ENCODE data around the gene HEYL.
A peak's percentile ranks its signal among the peaks of the same experiment; 100 is the strongest.
"Not testable (repeated sequence)": the region's sequence is repeated elsewhere in the genome, so short reads cannot be mapped to it uniquely, and the experiment has no call there.

Gene HEYL

GRCh38 chr1:39609618-39610331 lies 29.7 kb downstream of the HEYL start:
- Histone ChIP-seq H3F3A (ENCODE audit: insufficient read depth, low read length) (peaks cover 8% of the 10 kb centered on the region), H4K20me1 (ENCODE audit: insufficient read depth, low read length) (no peaks in the 10 kb centered on the region), H3K4me2 (ENCODE audit: low read depth, low read length) (no peak overlapping the region), H3K36me3 (replicated peaks; ENCODE audit: insufficient read depth, low read length) (no peaks in the 10 kb centered on the region), H3K4me1 (ENCODE audit: low read length) (peaks cover 11% of the 10 kb centered on the region), H3K27me3 (replicated peaks; ENCODE audit: insufficient read depth, low read length) (no peaks in the 10 kb centered on the region), H3K9ac (ENCODE audit: low read length) (no peak overlapping the region), H3K27ac (ENCODE audit: low read length) (no peak overlapping the region), H3K4me3 (ENCODE audit: low read length) (no peak overlapping the region), H3K9me3 (replicated peaks; ENCODE audit: insufficient read depth, low read length) (no peaks in the 10 kb centered on the region), H2AFZ (ENCODE audit: low read length) (peak overlapping the region; percentile 63; the same call in 1 of the 2 replicates), H3K79me2 (ENCODE audit: low read length) (peaks cover 7% of the 10 kb centered on the region; the same call in 1 of the 2 replicates), H3K9me2 (replicated peaks; ENCODE audit: insufficient read depth, low read length) (no peaks in the 10 kb centered on the region)
- TF ChIP-seq CTCF (IDR thresholded peaks at IDR 0.05; ENCODE audit: low read length) (peak; percentile 87), EZH2phosphoT487 (IDR thresholded peaks at IDR 0.05; ENCODE audit: low read length) (no peak)
- peak; percentile 46 for DNase-seq

- no peak for DNase-seq
- Histone ChIP-seq H3K79me2 (ENCODE audit: low read length) (peaks cover 13% of the 10 kb centered on the region), H3K9ac (ENCODE audit: low read length) (no peak overlapping the region), H3K27me3 (replicated peaks; ENCODE audit: insufficient read depth, low read length) (no peaks in the 10 kb centered on the region), H3K9me2 (replicated peaks; ENCODE audit: insufficient read depth, low read length) (no peaks in the 10 kb centered on the region), H3K4me2 (ENCODE audit: low read depth, low read length) (no peak overlapping the region), H3K4me1 (ENCODE audit: low read length) (peaks cover 11% of the 10 kb centered on the region), H4K20me1 (ENCODE audit: insufficient read depth, low read length) (no peaks in the 10 kb centered on the region), H3K27ac (ENCODE audit: low read length) (no peak overlapping the region), H3K36me3 (replicated peaks; ENCODE audit: insufficient read depth, low read length) (no peaks in the 10 kb centered on the region), H3F3A (ENCODE audit: insufficient read depth, low read length) (peaks cover 8% of the 10 kb centered on the region), H2AFZ (ENCODE audit: low read length) (no peak overlapping the region), H3K4me3 (ENCODE audit: low read length) (no peak overlapping the region), H3K9me3 (replicated peaks; ENCODE audit: insufficient read depth, low read length) (no peaks in the 10 kb centered on the region)
- TF ChIP-seq CTCF (IDR thresholded peaks at IDR 0.05; ENCODE audit: low read length): no peak
- TF ChIP-seq EZH2phosphoT487 (IDR thresholded peaks at IDR 0.05; ENCODE audit: low read length): no peak
- no peak for TF ChIP-seq EZH2 (optimal IDR thresholded peaks at IDR 0.05; ENCODE audit: low read depth, low read length)
These were observed 30.5 kb downstream of the HEYL start for GRCh38 chr1:39608921-39609320.

GRCh38 chr1:39603677-39604076 lies 35.8 kb downstream of the HEYL start:
- DNase-seq; H3K9ac ChIP-seq (ENCODE audit: low read length); H3K27ac ChIP-seq (ENCODE audit: low read length); H2AFZ ChIP-seq (ENCODE audit: low read length); H3K9me2 ChIP-seq (replicated peaks; ENCODE audit: insufficient read depth, low read length); H4K20me1 ChIP-seq (ENCODE audit: insufficient read depth, low read length); H3K4me2 ChIP-seq (ENCODE audit: low read depth, low read length); H3K36me3 ChIP-seq (replicated peaks; ENCODE audit: insufficient read depth, low read length); H3K9me3 ChIP-seq (replicated peaks; ENCODE audit: insufficient read depth, low read length); H3K4me3 ChIP-seq (ENCODE audit: low read length); H3K27me3 ChIP-seq (replicated peaks; ENCODE audit: insufficient read depth, low read length): not testable (repeated sequence)
- H3K4me1 ChIP-seq (ENCODE audit: low read length): peaks cover 18% of the 10 kb centered on the region
- H3F3A ChIP-seq (ENCODE audit: insufficient read depth, low read length): peaks cover 21% of the 10 kb centered on the region
- H3K79me2 ChIP-seq (ENCODE audit: low read length): peaks cover 18% of the 10 kb centered on the region

- H3K4me2 ChIP-seq (ENCODE audit: low read depth, low read length); DNase-seq; H3K9me2 ChIP-seq (replicated peaks; ENCODE audit: insufficient read depth, low read length); H3K9ac ChIP-seq (ENCODE audit: low read length); H3K27me3 ChIP-seq (replicated peaks; ENCODE audit: insufficient read depth, low read length); H3K9me3 ChIP-seq (replicated peaks; ENCODE audit: insufficient read depth, low read length); H3K36me3 ChIP-seq (replicated peaks; ENCODE audit: insufficient read depth, low read length); H3K4me3 ChIP-seq (ENCODE audit: low read length); H4K20me1 ChIP-seq (ENCODE audit: insufficient read depth, low read length); H2AFZ ChIP-seq (ENCODE audit: low read length); H3K27ac ChIP-seq (ENCODE audit: low read length): not testable (repeated sequence)
- peaks cover 19% of the 10 kb centered on the region for H3K79me2 ChIP-seq (ENCODE audit: low read length)
- peaks cover 28% of the 10 kb centered on the region for H3K4me1 ChIP-seq (ENCODE audit: low read length)
- H3F3A ChIP-seq (ENCODE audit: insufficient read depth, low read length): peaks cover 39% of the 10 kb centered on the region
These were observed 37.7 kb downstream of the HEYL start for GRCh38 chr1:39601667-39602255.

Data from MM.1S (cell line).